CD4-positive, alpha-beta T cell (primary cell): Measurements from ENCODE around the gene TMEM25. TPM values are rescaled to one million over a fixed set of nuclear protein-coding genes. Genes with fewer than 3 reads are reported as not detected.
A peak's percentile ranks its signal among the peaks of the same experiment; 100 is the strongest.
"Not testable (repeated sequence)": the region's sequence is repeated elsewhere in the genome, so short reads cannot be mapped to it uniquely, and the experiment has no call there.

Experiments used
- ATAC-seq: fragments of 200-7000 bp; cut with Tn5 transposase; one replicate; pipeline ENCODE4 v1.10.0; 2022; ENCODE audit warnings: mild to moderate bottlenecking; ENCODE audit not compliant: poor library complexity
- CTCF ChIA-PET: fragments of 350-600 bp; sonication (Branson Sonifier 250); formaldehyde crosslinking; loops from one replicate; lab custom pipeline; 2021; ENCODE audit warnings: antibody characterized with exemption, inconsistent platforms; lab: Charles Lee
- POLR2A ChIA-PET: fragments of 350-600 bp; sonication (Branson Sonifier 250); formaldehyde crosslinking; loops from one replicate; lab custom pipeline; 2021; ENCODE audit warnings: antibody characterized with exemption, inconsistent platforms; lab: Charles Lee
- DNase-seq, 14 experiments: peaks; one replicate each; pipeline ENCODE4 v3.0.0-alpha.2; 2013 to 2020; ENCODE audit warnings: mixed read lengths in 2 of 14
- H3K27ac ChIP-seq, 2 donors: one replicate each; pipeline versions ENCODE4 v1.5.1 to v1.7.0; 2013; ENCODE audit warnings: low read length in 2 of 2, low read depth in 1 of 2, mild to moderate bottlenecking in 1 of 2
- H3K27me3 ChIP-seq, 2 experiments: 1 replicate in 1 of 2; 2 replicates in 1 of 2; pipeline versions ENCODE4 v1.6.1 to v1.7.0; 2013; ENCODE audit warnings: low read length in 2 of 2, control low read depth in 1 of 2, mild to moderate bottlenecking in 1 of 2, moderate library complexity in 1 of 2; ENCODE audit not compliant: insufficient read depth in 2 of 2, control insufficient read depth in 1 of 2
- H3K36me3 ChIP-seq: one replicate; pipeline ENCODE4 v1.6.1; 2013; ENCODE audit warnings: low read length, control low read depth; ENCODE audit not compliant: insufficient read depth
- H3K4me1 ChIP-seq: one replicate; pipeline ENCODE4 v1.6.1; 2013; ENCODE audit warnings: low read length, control low read depth; ENCODE audit not compliant: insufficient read depth
- H3K4me3 ChIP-seq: one replicate; pipeline ENCODE4 v1.5.1; 2013; ENCODE audit warnings: mild to moderate bottlenecking, low read length, moderate library complexity
- H3K9me3 ChIP-seq, 2 experiments: 1 replicate in 1 of 2; 2 replicates in 1 of 2; pipeline versions ENCODE4 v1.6.1 to v1.7.0; 2013; ENCODE audit warnings: low read length in 2 of 2, mild to moderate bottlenecking in 2 of 2, control low read depth in 1 of 2, moderate library complexity in 1 of 2; ENCODE audit not compliant: control insufficient read depth in 1 of 2, insufficient read depth in 1 of 2
- H3K27ac Mint-ChIP-seq: one replicate; pipeline ENCODE4 v1.8.0; 2020; ENCODE audit warnings: mixed read lengths
- H3K27me3 Mint-ChIP-seq: one replicate; pipeline ENCODE4 v1.8.0; 2021; ENCODE audit warnings: mixed read lengths
- H3K36me3 Mint-ChIP-seq: one replicate; pipeline ENCODE4 v1.8.0; 2021; ENCODE audit warnings: low read depth, mixed read lengths
- H3K4me1 Mint-ChIP-seq: one replicate; pipeline ENCODE4 v1.8.0; 2021; ENCODE audit warnings: low read depth, mixed read lengths
- H3K4me3 Mint-ChIP-seq: one replicate; pipeline ENCODE4 v1.8.0; 2020; ENCODE audit warnings: mild to moderate bottlenecking, mixed read lengths
- H3K9me3 Mint-ChIP-seq: one replicate; pipeline ENCODE4 v1.8.0; 2020; ENCODE audit warnings: mixed read lengths
- intact Hi-C, 2 experiments: fragments of 100-400 bp; cut with DNase I in 1 of 2; cut with micrococcal nuclease in 1 of 2; formaldehyde crosslinking; loops; one replicate each; pipeline versions ENCODE4 v1.15.1 to v1.9.0; 2023 to 2025; cut with DNase I, micrococcal nuclease
- total RNA-seq, 174 experiments: library from RNA in 2 of 174; stranded (reverse) in 2 of 174; gene quantifications; one replicate each; pipeline ENCODE4 v1.2.3 and lab custom pipeline; 2021 to 2026
- TF ChIP-seq, protein P1 (sequence below): fragments of 200-600 bp; IDR thresholded peaks from one replicate; pipeline ENCODE4 v1.8.0; 2022; ENCODE audit warnings: antibody characterized with exemption, mild to moderate bottlenecking

Gene TMEM25
- total RNA-seq, 2 experiments from 2014 or later = 18.3 to 18.5 TPM

- POLR2A ChIA-PET = interaction anchor here (0.6 to 2.2 kb wide), 20 partner anchors 23 to 1428 kb away, joined by 3 to 18 read pairs (median 4); partner anchors contain the start of genes CD3E, DPAGT1, FXYD6 and KMT2A
- H3K4me1 ChIP-seq = peaks cover 20% of the 10 kb centered on the region
- no peaks in the 10 kb centered on the region for H3K27me3 ChIP-seq
- H3K4me3 Mint-ChIP-seq = peak within 1 kb of the TSS; percentile 99
- peak within 1 kb of the TSS; percentile 97 to 98 for H3K27ac ChIP-seq
- H3K36me3 Mint-ChIP-seq = peaks cover 47% of the 10 kb centered on the region
- no peaks in the 10 kb centered on the region for H3K9me3 Mint-ChIP-seq
- no peaks in the 10 kb centered on the region for H3K9me3 ChIP-seq
- peak; percentile 81 for ATAC-seq
- H3K27ac Mint-ChIP-seq = peak within 1 kb of the TSS; percentile 94
- H3K4me3 ChIP-seq = peak within 1 kb of the TSS; percentile 88
- peak; percentile 64 to 91 (median 75) for DNase-seq
- intact Hi-C loops = loop anchor here (1.0 to 10.0 kb wide), 5 partner anchors 35 to 1338 kb away; partner anchors contain the start of genes C2CD2L (in 1 of the 2), DPAGT1 (in 1 of the 2), PCSK7 (in 1 of the 2) and PHLDB1 (in 1 of the 2)
- H3K4me1 Mint-ChIP-seq = peaks cover 52% of the 10 kb centered on the region
- H3K27me3 Mint-ChIP-seq = no peaks in the 10 kb centered on the region
- H3K36me3 ChIP-seq = peaks cover 6% of the 10 kb centered on the region
- TF ChIP-seq, protein P1, sequence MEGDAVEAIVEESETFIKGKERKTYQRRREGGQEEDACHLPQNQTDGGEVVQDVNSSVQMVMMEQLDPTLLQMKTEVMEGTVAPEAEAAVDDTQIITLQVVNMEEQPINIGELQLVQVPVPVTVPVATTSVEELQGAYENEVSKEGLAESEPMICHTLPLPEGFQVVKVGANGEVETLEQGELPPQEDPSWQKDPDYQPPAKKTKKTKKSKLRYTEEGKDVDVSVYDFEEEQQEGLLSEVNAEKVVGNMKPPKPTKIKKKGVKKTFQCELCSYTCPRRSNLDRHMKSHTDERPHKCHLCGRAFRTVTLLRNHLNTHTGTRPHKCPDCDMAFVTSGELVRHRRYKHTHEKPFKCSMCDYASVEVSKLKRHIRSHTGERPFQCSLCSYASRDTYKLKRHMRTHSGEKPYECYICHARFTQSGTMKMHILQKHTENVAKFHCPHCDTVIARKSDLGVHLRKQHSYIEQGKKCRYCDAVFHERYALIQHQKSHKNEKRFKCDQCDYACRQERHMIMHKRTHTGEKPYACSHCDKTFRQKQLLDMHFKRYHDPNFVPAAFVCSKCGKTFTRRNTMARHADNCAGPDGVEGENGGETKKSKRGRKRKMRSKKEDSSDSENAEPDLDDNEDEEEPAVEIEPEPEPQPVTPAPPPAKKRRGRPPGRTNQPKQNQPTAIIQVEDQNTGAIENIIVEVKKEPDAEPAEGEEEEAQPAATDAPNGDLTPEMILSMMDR = no peak
- CTCF ChIA-PET = interaction anchor here (1.0 kb wide), 1 partner anchor 23 kb away, joined by 3 read pairs; no protein-coding TSS in a partner anchor
These were observed 41.3 kb downstream of the TMEM25 start, which contains the start of gene ARCN1 for GRCh38 chr11:118572061-118572980. Gene ARCN1 (plus strand): TSS chr11:118572409. CDS start chr11:118572548, 139 bp downstream.

GRCh38 chr11:118572981-118573550, 42.1 kb downstream of the TMEM25 start:
- no peaks in the 10 kb centered on the region for H3K27me3 ChIP-seq
- no peaks in the 10 kb centered on the region for H3K9me3 Mint-ChIP-seq
- H3K27ac Mint-ChIP-seq = peak overlapping the region; percentile 94
- peaks cover 25% of the 10 kb centered on the region for H3K4me1 ChIP-seq
- TF ChIP-seq, protein P1 = no peak
- POLR2A ChIA-PET = interaction anchor here (0.6 to 2.2 kb wide), 16 partner anchors 12 to 529 kb away, joined by 3 to 18 read pairs (median 4); partner anchors contain the start of genes CD3E, DPAGT1, KMT2A and PHLDB1
- peak overlapping the region; percentile 97 to 98 for H3K27ac ChIP-seq
- intact Hi-C loops = loop anchor here (1.0 to 10.0 kb wide), 5 partner anchors 34 to 1338 kb away; partner anchors contain the start of genes C2CD2L (in 1 of the 2), DPAGT1 (in 1 of the 2), PCSK7 (in 1 of the 2) and PHLDB1 (in 1 of the 2)
- H3K9me3 ChIP-seq = no peaks in the 10 kb centered on the region
- H3K4me1 Mint-ChIP-seq = peaks cover 56% of the 10 kb centered on the region
- H3K36me3 ChIP-seq = peaks cover 10% of the 10 kb centered on the region
- H3K36me3 Mint-ChIP-seq = peaks cover 52% of the 10 kb centered on the region
- ATAC-seq = peak; percentile 56
- H3K4me3 Mint-ChIP-seq = peak overlapping the region; percentile 99
- CTCF ChIA-PET = no interaction called here
- H3K4me3 ChIP-seq = peak overlapping the region; percentile 88
- peak in 7 of 14 experiments; percentile 9 to 69 (median 25) for DNase-seq
- H3K27me3 Mint-ChIP-seq = no peaks in the 10 kb centered on the region

GRCh38 chr11:118574636-118575035, 43.6 kb downstream of the TMEM25 start:
- CTCF ChIA-PET = interaction anchor here (0.7 kb wide), 1 partner anchor 34 kb away, joined by 3 read pairs; no protein-coding TSS in a partner anchor
- Histone ChIP-seq H3K36me3 (peaks cover 10% of the 10 kb centered on the region), H3K4me1 (peaks cover 25% of the 10 kb centered on the region), H3K27ac (no peak overlapping the region), H3K4me3 (no peak overlapping the region), H3K27me3 (no peaks in the 10 kb centered on the region), H3K9me3 (no peaks in the 10 kb centered on the region)
- Mint-ChIP-seq H3K27ac (peak overlapping the region; percentile 14), H3K9me3 (no peaks in the 10 kb centered on the region), H3K4me3 (peak overlapping the region; percentile 81), H3K4me1 (peaks cover 69% of the 10 kb centered on the region), H3K27me3 (no peaks in the 10 kb centered on the region), H3K36me3 (peaks cover 60% of the 10 kb centered on the region)
- DNase-seq (no peak), ATAC-seq (no peak)
- intact Hi-C loops = loop anchor here (5.0 to 10.0 kb wide), 3 partner anchors 33 to 1340 kb away; partner anchors contain the start of genes C2CD2L (in 1 of the 2), DPAGT1 (in 1 of the 2), PCSK7 (in 1 of the 2) and PHLDB1 (in 1 of the 2)
- TF ChIP-seq, protein P1 = no peak
- POLR2A ChIA-PET = no interaction called here

DNA sequence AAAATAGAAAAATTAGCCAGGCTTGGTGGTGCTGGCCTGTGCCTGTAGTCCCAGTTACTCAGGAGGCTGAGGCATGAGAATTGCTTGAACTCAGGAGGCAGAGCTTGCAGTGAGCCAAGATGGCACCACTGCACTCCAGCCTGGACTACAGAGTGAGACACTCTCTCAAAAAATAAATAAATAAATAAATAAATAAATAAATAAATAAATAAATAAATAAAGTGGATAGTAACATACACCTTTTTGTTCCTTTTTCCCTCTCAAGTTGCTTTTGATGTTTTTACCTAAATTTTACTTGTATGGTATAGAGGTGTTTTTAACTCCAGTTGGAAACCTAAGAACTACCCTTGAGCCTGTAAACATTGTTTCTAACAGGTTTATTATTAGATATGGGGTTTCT, 47.0 kb downstream of the TMEM25 start:
- not testable (repeated sequence) for H3K27me3 Mint-ChIP-seq

More for the DNA sequence above, 47.0 kb downstream of the TMEM25 start:
- POLR2A ChIA-PET, H3K27ac Mint-ChIP-seq, H3K9me3 ChIP-seq, H3K4me3 ChIP-seq, H3K9me3 Mint-ChIP-seq, H3K27me3 ChIP-seq, DNase-seq, ATAC-seq, H3K27ac ChIP-seq, CTCF ChIA-PET: not testable (repeated sequence)
- peaks cover 20% of the 10 kb centered on the region for H3K4me1 ChIP-seq
- peaks cover 70% of the 10 kb centered on the region for H3K36me3 Mint-ChIP-seq
- H3K4me3 Mint-ChIP-seq = peak overlapping the region; percentile 42
- peaks cover 29% of the 10 kb centered on the region for H3K36me3 ChIP-seq
- peaks cover 62% of the 10 kb centered on the region for H3K4me1 Mint-ChIP-seq
- intact Hi-C loops = loop anchor here (10.0 kb wide), 2 partner anchors 527 to 1343 kb away; partner anchors contain the start of genes C2CD2L (in 1 of the 2), DPAGT1 (in 1 of the 2), PCSK7 (in 1 of the 2) and RNF214 (in 1 of the 2)
